HEK293 (cell line): ENCODE measurements around the gene MACF1.

Source experiments
- CTCF ChIP-seq: fragments of 450-650 bp; formaldehyde crosslinking; IDR thresholded peaks from 2 replicates; pipeline ENCODE4 v1.5.1; 2016; ENCODE audit warnings: missing biosample characterization, missing genetic modification characterization
- GLI2 ChIP-seq: fragments of 450-650 bp; formaldehyde crosslinking; IDR thresholded peaks from 2 replicates; pipeline ENCODE4; 2017; ENCODE audit warnings: missing biosample characterization, missing genetic modification characterization, low read depth, borderline replicate concordance
- KLF17 ChIP-seq: fragments of 450-650 bp; formaldehyde crosslinking; IDR thresholded peaks from 2 replicates; pipeline ENCODE4 v1.5.1; 2016; ENCODE audit warnings: missing biosample characterization, missing genetic modification characterization
- ZFP3 ChIP-seq: fragments of 450-650 bp; formaldehyde crosslinking; IDR thresholded peaks from 2 replicates; pipeline ENCODE4 v1.5.1; 2016; ENCODE audit warnings: low read depth, missing biosample characterization, missing genetic modification characterization
- ZFP69B ChIP-seq: fragments of 450-650 bp; formaldehyde crosslinking; IDR thresholded peaks from 2 replicates; pipeline ENCODE4 v1.5.1; 2016; ENCODE audit warnings: missing biosample characterization, missing genetic modification characterization
- ZNF239 ChIP-seq: fragments of 450-650 bp; formaldehyde crosslinking; IDR thresholded peaks from 2 replicates; pipeline ENCODE4 v1.5.1; 2016; ENCODE audit warnings: missing biosample characterization, missing genetic modification characterization
- ZNF350 ChIP-seq: fragments of 450-650 bp; formaldehyde crosslinking; IDR thresholded peaks from 2 replicates; pipeline ENCODE4 v1.5.0; 2017; ENCODE audit warnings: missing biosample characterization, mild to moderate bottlenecking, missing genetic modification characterization
- ZNF501 ChIP-seq: fragments of 450-650 bp; formaldehyde crosslinking; IDR thresholded peaks from 2 replicates; pipeline ENCODE4 v1.5.1; 2016; ENCODE audit warnings: missing biosample characterization, missing genetic modification characterization
- ZNF610 ChIP-seq: fragments of 450-650 bp; formaldehyde crosslinking; IDR thresholded peaks from 2 replicates; pipeline ENCODE4 v1.5.1; 2016; ENCODE audit warnings: missing biosample characterization, missing genetic modification characterization, borderline replicate concordance
- ZNF792 ChIP-seq: fragments of 450-650 bp; formaldehyde crosslinking; IDR thresholded peaks from 2 replicates; pipeline ENCODE4 v1.5.1; 2016; ENCODE audit warnings: missing biosample characterization, missing genetic modification characterization
- TF ChIP-seq, protein P1 (sequence below): fragments of 450-650 bp; formaldehyde crosslinking; IDR thresholded peaks from 2 replicates; pipeline ENCODE4 v1.5.1; 2016; ENCODE audit warnings: missing biosample characterization, missing genetic modification characterization
- TF ChIP-seq, protein P2 (sequence below): sonication (generic); formaldehyde crosslinking; IDR thresholded peaks from 2 replicates; pipeline ENCODE4 v1.8.1; 2022; ENCODE audit warnings: mild to moderate bottlenecking, moderate library complexity, missing genetic modification reagents
- TF ChIP-seq, protein P3 (sequence below): fragments of 450-650 bp; formaldehyde crosslinking; IDR thresholded peaks from 2 replicates; pipeline ENCODE4 v1.5.1; 2016; ENCODE audit warnings: missing biosample characterization, missing genetic modification characterization
- TF ChIP-seq, protein P4 (sequence below): fragments of 450-650 bp; formaldehyde crosslinking; IDR thresholded peaks from 2 replicates; pipeline ENCODE4 v1.5.1; 2016; ENCODE audit warnings: missing biosample characterization, missing genetic modification characterization

GRCh38 chr1:39220891-39221870 lies 16.7 kb downstream of the MACF1 start:
- no peak for TF ChIP-seq CTCF (tag by site-specific recombination)
- no peak for TF ChIP-seq ZFP69B (tag by site-specific recombination)
- no peak for TF ChIP-seq KLF17 (tag by site-specific recombination)
- no peak for TF ChIP-seq ZNF610 (tag by site-specific recombination)
- TF ChIP-seq ZNF792 (tag by site-specific recombination), result no peak
- no peak for TF ChIP-seq ZNF350
- no peak for TF ChIP-seq ZFP3
- TF ChIP-seq ZNF239 (tag by site-specific recombination), result no peak
- TF ChIP-seq, protein P1, sequence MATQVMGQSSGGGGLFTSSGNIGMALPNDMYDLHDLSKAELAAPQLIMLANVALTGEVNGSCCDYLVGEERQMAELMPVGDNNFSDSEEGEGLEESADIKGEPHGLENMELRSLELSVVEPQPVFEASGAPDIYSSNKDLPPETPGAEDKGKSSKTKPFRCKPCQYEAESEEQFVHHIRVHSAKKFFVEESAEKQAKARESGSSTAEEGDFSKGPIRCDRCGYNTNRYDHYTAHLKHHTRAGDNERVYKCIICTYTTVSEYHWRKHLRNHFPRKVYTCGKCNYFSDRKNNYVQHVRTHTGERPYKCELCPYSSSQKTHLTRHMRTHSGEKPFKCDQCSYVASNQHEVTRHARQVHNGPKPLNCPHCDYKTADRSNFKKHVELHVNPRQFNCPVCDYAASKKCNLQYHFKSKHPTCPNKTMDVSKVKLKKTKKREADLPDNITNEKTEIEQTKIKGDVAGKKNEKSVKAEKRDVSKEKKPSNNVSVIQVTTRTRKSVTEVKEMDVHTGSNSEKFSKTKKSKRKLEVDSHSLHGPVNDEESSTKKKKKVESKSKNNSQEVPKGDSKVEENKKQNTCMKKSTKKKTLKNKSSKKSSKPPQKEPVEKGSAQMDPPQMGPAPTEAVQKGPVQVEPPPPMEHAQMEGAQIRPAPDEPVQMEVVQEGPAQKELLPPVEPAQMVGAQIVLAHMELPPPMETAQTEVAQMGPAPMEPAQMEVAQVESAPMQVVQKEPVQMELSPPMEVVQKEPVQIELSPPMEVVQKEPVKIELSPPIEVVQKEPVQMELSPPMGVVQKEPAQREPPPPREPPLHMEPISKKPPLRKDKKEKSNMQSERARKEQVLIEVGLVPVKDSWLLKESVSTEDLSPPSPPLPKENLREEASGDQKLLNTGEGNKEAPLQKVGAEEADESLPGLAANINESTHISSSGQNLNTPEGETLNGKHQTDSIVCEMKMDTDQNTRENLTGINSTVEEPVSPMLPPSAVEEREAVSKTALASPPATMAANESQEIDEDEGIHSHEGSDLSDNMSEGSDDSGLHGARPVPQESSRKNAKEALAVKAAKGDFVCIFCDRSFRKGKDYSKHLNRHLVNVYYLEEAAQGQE, result no peak
- TF ChIP-seq, protein P2, sequence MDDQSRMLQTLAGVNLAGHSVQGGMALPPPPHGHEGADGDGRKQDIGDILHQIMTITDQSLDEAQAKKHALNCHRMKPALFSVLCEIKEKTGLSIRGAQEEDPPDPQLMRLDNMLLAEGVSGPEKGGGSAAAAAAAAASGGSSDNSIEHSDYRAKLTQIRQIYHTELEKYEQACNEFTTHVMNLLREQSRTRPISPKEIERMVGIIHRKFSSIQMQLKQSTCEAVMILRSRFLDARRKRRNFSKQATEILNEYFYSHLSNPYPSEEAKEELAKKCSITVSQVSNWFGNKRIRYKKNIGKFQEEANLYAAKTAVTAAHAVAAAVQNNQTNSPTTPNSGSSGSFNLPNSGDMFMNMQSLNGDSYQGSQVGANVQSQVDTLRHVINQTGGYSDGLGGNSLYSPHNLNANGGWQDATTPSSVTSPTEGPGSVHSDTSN (CRISPR knock-in tag), result no peak
- no peak for TF ChIP-seq ZNF501 (tag by site-specific recombination)
- TF ChIP-seq, protein P3, sequence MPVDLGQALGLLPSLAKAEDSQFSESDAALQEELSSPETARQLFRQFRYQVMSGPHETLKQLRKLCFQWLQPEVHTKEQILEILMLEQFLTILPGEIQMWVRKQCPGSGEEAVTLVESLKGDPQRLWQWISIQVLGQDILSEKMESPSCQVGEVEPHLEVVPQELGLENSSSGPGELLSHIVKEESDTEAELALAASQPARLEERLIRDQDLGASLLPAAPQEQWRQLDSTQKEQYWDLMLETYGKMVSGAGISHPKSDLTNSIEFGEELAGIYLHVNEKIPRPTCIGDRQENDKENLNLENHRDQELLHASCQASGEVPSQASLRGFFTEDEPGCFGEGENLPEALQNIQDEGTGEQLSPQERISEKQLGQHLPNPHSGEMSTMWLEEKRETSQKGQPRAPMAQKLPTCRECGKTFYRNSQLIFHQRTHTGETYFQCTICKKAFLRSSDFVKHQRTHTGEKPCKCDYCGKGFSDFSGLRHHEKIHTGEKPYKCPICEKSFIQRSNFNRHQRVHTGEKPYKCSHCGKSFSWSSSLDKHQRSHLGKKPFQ, result no peak
- TF ChIP-seq, protein P4, sequence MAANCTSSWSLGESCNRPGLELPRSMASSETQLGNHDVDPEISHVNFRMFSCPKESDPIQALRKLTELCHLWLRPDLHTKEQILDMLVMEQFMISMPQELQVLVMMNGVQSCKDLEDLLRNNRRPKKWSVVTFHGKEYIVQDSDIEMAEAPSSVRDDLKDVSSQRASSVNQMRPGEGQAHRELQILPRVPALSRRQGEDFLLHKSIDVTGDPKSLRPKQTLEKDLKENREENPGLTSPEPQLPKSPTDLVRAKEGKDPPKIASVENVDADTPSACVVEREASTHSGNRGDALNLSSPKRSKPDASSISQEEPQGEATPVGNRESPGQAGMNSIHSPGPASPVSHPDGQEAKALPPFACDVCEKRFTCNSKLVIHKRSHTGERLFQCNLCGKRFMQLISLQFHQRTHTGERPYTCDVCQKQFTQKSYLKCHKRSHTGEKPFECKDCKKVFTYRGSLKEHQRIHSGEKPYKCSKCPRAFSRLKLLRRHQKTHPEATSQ (tag by site-specific recombination), result no peak
- TF ChIP-seq GLI2 (tag by site-specific recombination), result no peak
